IMR-90 (cell line): ENCODE results near the gene C3orf38. TPM values are rescaled to one million over a fixed set of nuclear protein-coding genes. Genes with fewer than 3 reads are reported as not detected.

ENCODE experiments used
- ATAC-seq: fragments of 200-7000 bp; cut with Tn5 transposase; 2 replicates; pipeline ENCODE4 v1.9.1; 2020; ENCODE audit warnings: low read depth, mild to moderate bottlenecking, moderate library complexity
- BruUV-seq: library from RNA; stranded (reverse); fragments of 400-500 nt; replicated peaks from 2 replicates; lab custom pipeline; 2021; lab: Mats Ljungman, UMichigan
- CTCF ChIA-PET: fragments of 300-600 bp; formaldehyde crosslinking; extraction: SDS; loops from one replicate; lab custom pipeline; 2021; ENCODE audit warnings: antibody characterized with exemption; lab: Yijun Ruan, JAX
- POLR2A ChIA-PET: fragments of 300-600 bp; sonication (Branson Sonifier 250); formaldehyde crosslinking; loops from one replicate; lab custom pipeline; 2022; ENCODE audit warnings: antibody characterized with exemption; ENCODE audit not compliant: unreplicated experiment; lab: Charles Lee
- DNase-seq: peaks from one replicate; pipeline ENCODE4 v3.0.0; 2013
- H2AFZ ChIP-seq: replicated peaks from 2 replicates; pipeline ENCODE3; 2013; ENCODE audit warnings: low read length, mild to moderate bottlenecking; ENCODE audit not compliant: poor library complexity
- H2AK5ac ChIP-seq: 2 replicates; pipeline ENCODE4 v1.6.1; 2013; ENCODE audit warnings: low read depth, low read length, inconsistent platforms
- H2AK9ac ChIP-seq: replicated peaks from 2 replicates; pipeline ENCODE3; 2013; ENCODE audit warnings: mild to moderate bottlenecking, low read depth, low read length, moderate library complexity; ENCODE audit not compliant: poor library complexity
- H2BK120ac ChIP-seq: 2 replicates; pipeline ENCODE4 v1.6.1; 2013; ENCODE audit warnings: low read depth, low read length, inconsistent platforms
- H2BK15ac ChIP-seq: 3 replicates; pipeline ENCODE4 v1.6.1; 2013; ENCODE audit warnings: low read depth, low read length, inconsistent platforms
- H2BK20ac ChIP-seq: 2 replicates; pipeline ENCODE4 v1.6.1; 2013; ENCODE audit warnings: low read depth, mild to moderate bottlenecking, inconsistent platforms, low read length, moderate library complexity
- H2BK5ac ChIP-seq: 2 replicates; pipeline ENCODE4 v1.6.1; 2013; ENCODE audit warnings: mild to moderate bottlenecking, low read depth, low read length, inconsistent platforms; ENCODE audit not compliant: poor library complexity, severe bottlenecking
- H3K14ac ChIP-seq: replicated peaks from 2 replicates; pipeline ENCODE4 v1.6.1; 2013; ENCODE audit warnings: low read depth, low read length, inconsistent platforms
- H3K18ac ChIP-seq: 2 replicates; pipeline ENCODE4 v1.6.1; 2013; ENCODE audit warnings: low read depth, low read length, control low read depth
- H3K23ac ChIP-seq: 2 replicates; pipeline ENCODE4 v1.6.1; 2013; ENCODE audit warnings: low read depth, low read length, inconsistent platforms
- H3K27ac ChIP-seq: 2 replicates; pipeline ENCODE4 v1.5.1; 2013; ENCODE audit warnings: mild to moderate bottlenecking, control low read depth, low read length; ENCODE audit not compliant: insufficient read depth
- H3K27me3 ChIP-seq: 2 replicates; pipeline ENCODE4 v1.6.1; 2013; ENCODE audit warnings: low read length; ENCODE audit not compliant: control insufficient read depth, insufficient read depth
- H3K36me3 ChIP-seq: 2 replicates; pipeline ENCODE4 v1.6.1; 2013; ENCODE audit warnings: low read length, mixed read lengths; ENCODE audit not compliant: control insufficient read depth, insufficient read depth
- H3K4ac ChIP-seq: 2 replicates; pipeline ENCODE4 v1.6.1; 2013; ENCODE audit warnings: low read depth, low read length, inconsistent platforms
- H3K4me1 ChIP-seq: 2 replicates; pipeline ENCODE4 v1.6.1; 2013; ENCODE audit warnings: low read length, mixed read lengths; ENCODE audit not compliant: control insufficient read depth, insufficient read depth
- H3K4me2 ChIP-seq: 2 replicates; pipeline ENCODE4 v1.6.1; 2013; ENCODE audit warnings: low read depth, mild to moderate bottlenecking, control low read depth, low read length, moderate library complexity
- H3K4me3 ChIP-seq: 2 replicates; pipeline ENCODE4 v1.5.1; 2013; ENCODE audit warnings: low read depth, mild to moderate bottlenecking, control low read depth, low read length, moderate library complexity; ENCODE audit not compliant: insufficient read depth
- H3K56ac ChIP-seq: 2 replicates; pipeline ENCODE4 v1.6.1; 2013; ENCODE audit warnings: low read length, inconsistent platforms; ENCODE audit not compliant: insufficient read depth; ENCODE audit errors: extremely low read depth
- H3K79me1 ChIP-seq, 2 experiments: 2 replicates each; pipeline ENCODE4 v1.6.1; 2013; ENCODE audit warnings: low read length in 2 of 2, inconsistent platforms in 1 of 2, low read depth in 1 of 2
- H3K9ac ChIP-seq: 2 replicates; pipeline ENCODE4 v1.6.1; 2013; ENCODE audit warnings: low read depth, low read length, control low read depth
- H3K9me1 ChIP-seq: 2 replicates; pipeline ENCODE4 v1.6.1; 2013; ENCODE audit warnings: low read length, inconsistent platforms; ENCODE audit not compliant: insufficient read depth
- H3K9me3 ChIP-seq: 2 replicates; pipeline ENCODE4 v1.6.1; 2013; ENCODE audit warnings: low read length; ENCODE audit not compliant: control insufficient read depth, insufficient read depth
- H4K20me1 ChIP-seq: 2 replicates; pipeline ENCODE4 v1.6.1; 2013; ENCODE audit warnings: low read length, inconsistent platforms; ENCODE audit not compliant: insufficient read depth
- H4K5ac ChIP-seq: 2 replicates; pipeline ENCODE4 v1.6.1; 2013; ENCODE audit warnings: mild to moderate bottlenecking, low read depth, low read length, control low read depth
- H4K8ac ChIP-seq, 2 experiments: 2 replicates each; pipeline ENCODE4 v1.6.1; 2013; ENCODE audit warnings: low read depth in 2 of 2, low read length in 2 of 2, control low read depth in 1 of 2, inconsistent platforms in 1 of 2
- H4K91ac ChIP-seq: 2 replicates; pipeline ENCODE4 v1.6.1; 2013; ENCODE audit warnings: low read depth, low read length, inconsistent platforms; ENCODE audit not compliant: insufficient read depth
- CEBPB ChIP-seq: IDR thresholded peaks from 2 replicates; pipeline ENCODE4 v1.6.1; 2012; ENCODE audit warnings: low read depth, low read length, improper control_type of control experiment
- CHD1 ChIP-seq: IDR thresholded peaks from 2 replicates; pipeline ENCODE4 v1.6.1; 2012; ENCODE audit warnings: low read depth, low read length, improper control_type of control experiment
- MAFK ChIP-seq: IDR thresholded peaks from 2 replicates; pipeline ENCODE4 v1.6.1; 2012; ENCODE audit warnings: low read depth, low read length, improper control_type of control experiment
- RCOR1 ChIP-seq: IDR thresholded peaks from 2 replicates; pipeline ENCODE4 v1.6.1; 2012; ENCODE audit warnings: mild to moderate bottlenecking, low read length, improper control_type of control experiment; ENCODE audit not compliant: insufficient replicate concordance
- SMC3 ChIP-seq: fragments of 150-350 bp; IDR thresholded peaks from 2 replicates; pipeline ENCODE4 v1.6.1; 2016; ENCODE audit warnings: low read depth, mild to moderate bottlenecking, antibody characterized with exemption, low read length, moderate library complexity
- USF2 ChIP-seq: fragments of 150-350 bp; IDR thresholded peaks from 2 replicates; pipeline ENCODE4 v1.6.1; 2017; ENCODE audit warnings: mild to moderate bottlenecking, antibody characterized with exemption, low read length, low read depth
- WGBS, 2 experiments: methylation state at CpG; one replicate each; pipeline versions ENCODE4 v1.1.5 to v1.1.7; 2013; ENCODE audit warnings: missing lambda C conversion rate in 2 of 2; ENCODE audit not compliant: insufficient read length in 1 of 2; ENCODE audit errors: extremely low coverage in 2 of 2; 5-methylcytosine and 5-hydroxymethylcytosine counted together
- dilution Hi-C: fragments of 300-500 bp; cut with HindIII; formaldehyde crosslinking; loops from one replicate; pipeline ENCODE4 v1.14.3; 2018; ENCODE audit warnings: low sequenced_read_pairs; ENCODE audit not compliant: unreplicated experiment
- in situ Hi-C: fragments of 300-500 bp; cut with MboI; formaldehyde crosslinking; loops from 3 replicates; pipeline ENCODE4 v1.14.3; 2019; ENCODE audit warnings: low sequenced_read_pairs, inconsistent platforms, mixed read lengths
- intact Hi-C: fragments of 100-400 bp; cut with micrococcal nuclease; formaldehyde crosslinking; loops from 2 replicates; pipeline ENCODE4 v1.10.0; 2022
- polyA plus RNA-seq, 3 experiments: library from polyadenylated mRNA; depleted of rRNA; stranded (reverse); fragments of >200 nt; gene quantifications; 2 replicates each; pipeline ENCODE4 v1.2.3, GENCODE V29; 2012; ENCODE audit warnings: low replicate concordance in 1 of 3
- total RNA-seq: library from RNA; depleted of rRNA; stranded (reverse); fragments of >200 nt; gene quantifications from 2 replicates; pipeline ENCODE4 v1.2.3, GENCODE V29; 2012

C3orf38 gene
- total and polyA plus RNA-seq, 2 of the 4 experiments (the other 2 are of a cell fraction), result 11.1 to 16.7 TPM

- TF ChIP-seq USF2 (no peak), SMC3 (no peak), CHD1 (no peak), MAFK (no peak)
Measured at GRCh38 chr3:88149509-88150362, at the start of gene C3orf38 (continued).

GRCh38 chr3:88101142-88101541 lies 48.6 kb upstream of the C3orf38 start:
- POLR2A ChIA-PET, result interaction anchor here (0.6 kb wide), 1 partner anchor 39 kb away, joined by 5 read pairs; no protein-coding TSS in a partner anchor
- no peaks in the 10 kb centered on the region for H3K27me3 ChIP-seq
- peaks cover 4 to 8% of the 10 kb centered on the region in 2 experiments; a peak in 3 of 4 replicates for H3K79me1 ChIP-seq
- DNase-seq (no peak), ATAC-seq (peak; percentile 54; the same call in 1 of the 2 replicates)
- H4K5ac ChIP-seq, result no peak overlapping the region
- no peak overlapping the region for H2BK120ac ChIP-seq
- H2BK15ac ChIP-seq, result no peak overlapping the region
- no peak overlapping the region for H3K56ac ChIP-seq
- TF ChIP-seq RCOR1, result no peak
- peak; percentile 71 for TF ChIP-seq CEBPB
- no peak overlapping the region for H3K4ac ChIP-seq
- H2AK9ac ChIP-seq, result no peak overlapping the region
- no peak overlapping the region for H3K4me3 ChIP-seq
- no peak overlapping the region for H3K18ac ChIP-seq
- no TSS peak for BruUV-seq
- no peaks in the 10 kb centered on the region for H3K9me1 ChIP-seq
- no CpG with 5 or more reads among the region's 1 CpG for WGBS, 2 experiments
- H3K27ac ChIP-seq, result no peak overlapping the region
- no peaks in the 10 kb centered on the region for H3K9me3 ChIP-seq
- no peak overlapping the region for H2BK5ac ChIP-seq
- in situ Hi-C loops (no loop called here), dilution Hi-C loops (no loop called here), intact Hi-C loops (no loop called here)
- no peak overlapping the region for H3K14ac ChIP-seq
- CTCF ChIA-PET, result interaction anchor here (1.5 kb wide), 1 partner anchor 13 kb away, joined by 3 read pairs; no protein-coding TSS in a partner anchor
- H4K8ac ChIP-seq, result no peak overlapping the region
- H2AK5ac ChIP-seq, result no peak overlapping the region
- H4K20me1 ChIP-seq, result no peaks in the 10 kb centered on the region
- H3K4me1 ChIP-seq, result no peaks in the 10 kb centered on the region
- H2AFZ ChIP-seq, result no peak overlapping the region
- H3K9ac ChIP-seq, result no peak overlapping the region
- no peak overlapping the region; the same call in 1 of the 2 replicates for H3K4me2 ChIP-seq
- H3K23ac ChIP-seq, result no peak overlapping the region
- no peak overlapping the region for H2BK20ac ChIP-seq
- no peak overlapping the region for H4K91ac ChIP-seq
- H3K36me3 ChIP-seq, result no peaks in the 10 kb centered on the region; the same call in 1 of the 2 replicates
